Measurements from ENCODE around the gene USP10. TPM values are rescaled to one million over a fixed set of nuclear protein-coding genes. Genes with fewer than 3 reads are reported as not detected.

Gene USP10
- total RNA-seq, 1 donor from 2014 or later: 67.8 TPM

DNA sequence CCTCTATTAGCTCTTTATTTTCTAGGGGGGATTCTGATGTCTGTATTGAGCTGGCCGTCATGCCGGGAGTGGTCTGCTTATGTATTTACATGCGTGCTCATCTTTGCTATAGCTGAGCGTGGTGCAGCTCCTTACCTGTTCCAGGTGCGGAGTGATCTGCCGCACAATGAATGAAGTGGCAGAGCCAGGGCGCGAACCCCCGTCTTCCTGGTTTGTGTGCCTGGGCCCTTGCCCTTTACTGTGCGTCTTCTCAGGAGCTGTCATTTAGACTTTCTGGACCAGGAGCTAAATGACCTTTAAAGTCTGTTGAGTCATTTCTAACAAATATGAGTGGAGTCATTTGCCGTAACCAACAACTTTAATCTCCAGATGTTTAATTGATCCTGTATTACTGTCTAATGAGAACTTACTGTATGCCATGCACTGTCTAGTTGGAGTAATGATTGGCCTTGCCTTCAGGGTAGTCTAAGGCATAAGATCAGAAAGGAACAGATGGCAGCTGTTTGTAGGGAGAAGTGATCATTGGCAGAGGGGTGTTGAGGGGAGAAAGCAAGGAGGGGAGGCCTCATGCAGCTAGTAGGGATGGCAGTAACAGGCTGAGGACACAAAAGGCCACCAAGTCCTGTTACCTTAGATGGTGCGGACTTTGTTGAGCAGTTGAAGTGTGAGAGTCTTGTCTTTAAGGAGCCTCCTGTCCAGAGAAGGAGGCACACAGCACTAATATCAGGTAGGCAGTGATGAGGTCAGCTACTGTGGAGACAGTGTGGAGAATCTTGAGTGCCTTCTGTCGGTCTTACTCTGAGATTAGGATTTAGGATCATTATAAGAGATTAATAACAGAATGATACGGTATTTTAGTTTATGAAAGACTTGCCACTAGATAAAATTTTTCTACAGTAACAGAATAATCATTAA is 53.9 kb downstream of the USP10 start:
- H3K27me3 ChIP-seq (ENCODE audit: control insufficient read depth, insufficient read depth, low read length): no peaks in the 10 kb centered on the region
- TF ChIP-seq, protein P1, sequence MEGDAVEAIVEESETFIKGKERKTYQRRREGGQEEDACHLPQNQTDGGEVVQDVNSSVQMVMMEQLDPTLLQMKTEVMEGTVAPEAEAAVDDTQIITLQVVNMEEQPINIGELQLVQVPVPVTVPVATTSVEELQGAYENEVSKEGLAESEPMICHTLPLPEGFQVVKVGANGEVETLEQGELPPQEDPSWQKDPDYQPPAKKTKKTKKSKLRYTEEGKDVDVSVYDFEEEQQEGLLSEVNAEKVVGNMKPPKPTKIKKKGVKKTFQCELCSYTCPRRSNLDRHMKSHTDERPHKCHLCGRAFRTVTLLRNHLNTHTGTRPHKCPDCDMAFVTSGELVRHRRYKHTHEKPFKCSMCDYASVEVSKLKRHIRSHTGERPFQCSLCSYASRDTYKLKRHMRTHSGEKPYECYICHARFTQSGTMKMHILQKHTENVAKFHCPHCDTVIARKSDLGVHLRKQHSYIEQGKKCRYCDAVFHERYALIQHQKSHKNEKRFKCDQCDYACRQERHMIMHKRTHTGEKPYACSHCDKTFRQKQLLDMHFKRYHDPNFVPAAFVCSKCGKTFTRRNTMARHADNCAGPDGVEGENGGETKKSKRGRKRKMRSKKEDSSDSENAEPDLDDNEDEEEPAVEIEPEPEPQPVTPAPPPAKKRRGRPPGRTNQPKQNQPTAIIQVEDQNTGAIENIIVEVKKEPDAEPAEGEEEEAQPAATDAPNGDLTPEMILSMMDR (IDR thresholded peaks at IDR 0.05; ENCODE audit: insufficient read depth, low read length, poor library complexity, severe bottlenecking): no peak

DNA sequence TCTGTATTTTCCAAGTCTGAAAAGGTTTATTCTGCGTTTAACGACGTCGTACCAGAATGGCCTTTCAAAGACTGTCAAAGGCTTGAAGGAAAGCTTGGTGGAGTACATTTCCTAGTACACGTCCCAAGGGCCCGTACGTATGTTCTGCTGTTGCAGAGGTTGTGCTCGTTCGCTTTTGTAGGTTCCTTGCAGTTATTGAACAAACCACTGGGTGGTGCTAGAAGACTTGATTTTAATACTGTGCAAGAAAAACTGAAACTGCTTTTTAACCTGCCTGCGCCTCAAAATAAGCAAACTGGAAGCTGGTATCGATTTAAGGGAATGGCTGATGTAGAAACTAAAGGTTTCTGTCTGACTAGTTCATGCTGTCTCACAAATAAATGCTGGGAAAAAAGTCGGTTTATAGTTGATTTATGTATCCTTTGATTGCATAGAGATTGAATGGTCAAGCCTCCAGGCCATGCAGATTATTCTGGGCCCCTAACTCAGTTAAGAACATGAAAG is 54.6 kb downstream of the USP10 start:
- H3K4me3 ChIP-seq (ENCODE audit: low read depth, low read length): no peak overlapping the region
- TF ChIP-seq, protein P1 (IDR thresholded peaks at IDR 0.05; ENCODE audit: insufficient read depth, low read length, poor library complexity, severe bottlenecking): peak; percentile 59
- H3K27me3 ChIP-seq (ENCODE audit: control insufficient read depth, insufficient read depth, low read length): no peaks in the 10 kb centered on the region
- peak; percentile 54 for DNase-seq (ENCODE audit: low read depth)
- no peaks in the 10 kb centered on the region for H3K36me3 ChIP-seq (ENCODE audit: control insufficient read depth, insufficient read depth, low read length)

More for the DNA sequence above, 53.9 kb downstream of the USP10 start:
- Histone ChIP-seq H3K4me3 (ENCODE audit: low read depth, low read length) (no peak overlapping the region), H3K36me3 (ENCODE audit: control insufficient read depth, insufficient read depth, low read length) (no peaks in the 10 kb centered on the region)
- DNase-seq (ENCODE audit: low read depth): no peak

DNA sequence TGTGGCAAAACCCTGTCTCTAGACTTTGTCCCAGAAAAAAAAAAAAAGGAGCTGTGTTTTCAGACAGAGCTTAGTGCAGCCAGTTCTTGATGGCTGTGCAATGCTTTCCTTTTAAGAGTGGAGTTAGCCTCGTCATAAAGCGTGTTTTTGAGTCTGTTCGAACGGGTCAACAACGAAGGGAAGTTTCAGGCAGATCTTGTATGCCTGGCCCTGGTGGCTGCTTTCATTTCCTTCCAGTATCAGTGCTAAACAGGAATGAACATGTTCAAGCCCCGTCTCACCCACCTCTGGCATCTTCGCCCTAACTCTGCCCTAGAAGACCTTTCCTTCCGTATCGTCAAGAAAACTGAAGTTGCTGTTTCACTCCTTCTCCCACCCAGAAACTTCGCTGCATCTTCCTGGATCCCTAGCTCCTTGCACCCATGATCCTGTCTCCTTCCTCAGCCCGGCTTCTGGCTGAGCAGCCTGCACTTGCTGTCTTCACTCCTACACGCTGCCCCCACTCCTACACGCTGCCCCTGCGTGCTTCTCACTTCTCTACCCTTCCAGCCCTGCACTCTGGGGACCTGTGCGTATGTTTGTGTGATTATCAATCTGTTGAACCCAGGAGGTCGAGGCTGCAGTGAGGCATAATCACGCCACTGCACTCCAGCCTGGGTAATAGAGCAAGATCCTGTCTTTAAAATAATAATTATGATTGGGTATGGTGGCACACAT is 55.3 kb downstream of the USP10 start:
- TF ChIP-seq, protein P1 (IDR thresholded peaks at IDR 0.05; ENCODE audit: insufficient read depth, low read length, poor library complexity, severe bottlenecking): no peak
- no peak for DNase-seq (ENCODE audit: low read depth)
- Histone ChIP-seq H3K4me3 (ENCODE audit: low read depth, low read length) (no peak overlapping the region), H3K36me3 (ENCODE audit: control insufficient read depth, insufficient read depth, low read length) (no peaks in the 10 kb centered on the region), H3K27me3 (ENCODE audit: control insufficient read depth, insufficient read depth, low read length) (no peaks in the 10 kb centered on the region)

DNA sequence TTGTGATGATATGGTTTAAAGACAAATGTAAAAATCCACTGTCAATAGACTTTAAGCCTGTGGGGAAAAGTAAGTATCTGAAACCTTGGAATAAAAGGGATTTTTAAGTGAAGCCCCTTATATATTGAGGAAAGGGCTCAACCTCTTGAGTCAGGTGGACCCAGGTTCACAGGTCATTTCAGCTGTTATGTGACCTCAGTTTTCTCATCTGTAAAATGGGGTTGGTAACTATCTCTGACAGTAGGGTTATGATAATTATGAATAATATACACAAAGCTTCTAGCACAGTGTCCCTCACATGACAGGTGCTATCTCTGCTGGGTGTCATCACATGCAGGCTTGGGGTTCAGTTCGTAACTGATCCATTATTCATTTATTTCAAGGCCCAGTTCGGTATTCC is 57.0 kb downstream of the USP10 start:
- H3K4me3 ChIP-seq (ENCODE audit: low read depth, low read length): no peak overlapping the region
- DNase-seq (ENCODE audit: low read depth): no peak
- TF ChIP-seq, protein P1 (IDR thresholded peaks at IDR 0.05; ENCODE audit: insufficient read depth, low read length, poor library complexity, severe bottlenecking): no peak
- H3K27me3 ChIP-seq (ENCODE audit: control insufficient read depth, insufficient read depth, low read length): no peaks in the 10 kb centered on the region
- H3K36me3 ChIP-seq (ENCODE audit: control insufficient read depth, insufficient read depth, low read length): no peaks in the 10 kb centered on the region

DNA sequence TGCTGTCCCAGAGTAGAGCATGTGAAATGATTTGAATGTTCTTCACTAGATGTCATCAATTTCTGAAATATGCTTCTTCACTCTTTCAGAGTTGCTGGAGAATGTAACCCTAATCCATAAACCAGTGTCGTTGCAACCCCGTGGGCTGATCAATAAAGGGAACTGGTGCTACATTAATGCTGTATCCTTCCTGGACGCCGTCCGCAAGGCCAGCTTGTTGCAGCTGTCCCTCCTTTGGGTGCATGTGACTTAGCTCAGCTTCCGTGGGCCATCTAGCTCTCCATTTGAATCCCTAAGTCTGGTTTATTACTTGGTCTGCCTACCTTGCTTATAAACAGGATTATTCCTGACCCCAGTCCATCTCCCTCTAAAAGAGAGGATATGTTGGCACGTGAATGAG is 58.8 kb downstream of the USP10 start:
- Histone ChIP-seq H3K4me3 (ENCODE audit: low read depth, low read length) (no peak overlapping the region), H3K36me3 (ENCODE audit: control insufficient read depth, insufficient read depth, low read length) (peaks cover 1% of the 10 kb centered on the region), H3K27me3 (ENCODE audit: control insufficient read depth, insufficient read depth, low read length) (no peaks in the 10 kb centered on the region)
- TF ChIP-seq, protein P1 (IDR thresholded peaks at IDR 0.05; ENCODE audit: insufficient read depth, low read length, poor library complexity, severe bottlenecking): no peak
- DNase-seq (ENCODE audit: low read depth): no peak

Measured in kidney epithelial cell (primary cell).